HEK293T (cell line): ENCODE results near the gene NKAP.
"Not testable (repeated sequence)": the region's sequence is repeated elsewhere in the genome, so short reads cannot be mapped to it uniquely, and the experiment has no call there.

ENCODE experiments used
- ELF4 ChIP-seq: fragments of 450-650 bp; IDR thresholded peaks from 2 replicates; pipeline ENCODE4 v1.6.1; 2017; ENCODE audit warnings: antibody characterized with exemption
- FOXK2 ChIP-seq: fragments of 450-650 bp; IDR thresholded peaks from 2 replicates; pipeline ENCODE4 v1.6.1; 2016; ENCODE audit warnings: mild to moderate bottlenecking
- FOXM1 ChIP-seq: fragments of 450-650 bp; IDR thresholded peaks from 2 replicates; pipeline ENCODE4 v1.6.1; 2017; ENCODE audit warnings: mild to moderate bottlenecking, borderline replicate concordance
- LEF1 ChIP-seq: fragments of 450-650 bp; IDR thresholded peaks from 2 replicates; pipeline ENCODE4 v1.6.1; 2017; ENCODE audit warnings: mild to moderate bottlenecking, borderline replicate concordance
- NFRKB ChIP-seq: fragments of 450-650 bp; IDR thresholded peaks from 2 replicates; pipeline ENCODE4 v1.6.1; 2016; ENCODE audit warnings: mild to moderate bottlenecking, moderate library complexity
- SP1 ChIP-seq: fragments of 450-650 bp; IDR thresholded peaks from 2 replicates; pipeline ENCODE4 v1.6.1; 2017
- ZNF384 ChIP-seq: fragments of 450-650 bp; IDR thresholded peaks from 2 replicates; pipeline ENCODE4 v1.6.1; 2016

GRCh38 chrX:119890626-119891025, 52.9 kb downstream of the NKAP start:
- TF ChIP-seq FOXK2, FOXM1, ELF4, ZNF384, LEF1, NFRKB, SP1: not testable (repeated sequence)
